ENCODE measurements around the gene ANTXR1.
"Not testable (repeated sequence)": the region's sequence is repeated elsewhere in the genome, so short reads cannot be mapped to it uniquely, and the experiment has no call there.

Gene ANTXR1

DNA sequence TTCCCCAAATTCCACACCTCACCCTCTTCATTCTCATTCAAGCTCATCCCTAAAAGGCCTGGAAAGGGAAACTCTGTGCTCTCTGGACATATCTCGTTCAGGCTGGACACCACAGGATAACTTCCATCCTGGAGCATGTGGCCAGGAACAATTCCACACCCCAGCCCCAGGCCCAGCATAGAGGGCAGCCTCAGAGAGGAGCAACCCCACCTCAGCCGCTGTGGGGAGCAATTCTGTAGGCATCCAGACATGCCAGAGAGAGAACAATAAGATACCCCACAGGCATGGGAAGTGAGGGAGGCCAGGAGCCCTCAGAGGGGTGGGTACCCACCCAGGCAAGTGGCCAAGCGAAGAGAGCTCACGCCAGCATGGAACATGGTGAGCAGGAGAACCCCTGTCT lies 230.7 kb downstream of the ANTXR1 start:
- DNase-seq, result no peak

GRCh38 chr2:69244882-69245281 lies 231.9 kb downstream of the ANTXR1 start:
- no peak for DNase-seq

DNA sequence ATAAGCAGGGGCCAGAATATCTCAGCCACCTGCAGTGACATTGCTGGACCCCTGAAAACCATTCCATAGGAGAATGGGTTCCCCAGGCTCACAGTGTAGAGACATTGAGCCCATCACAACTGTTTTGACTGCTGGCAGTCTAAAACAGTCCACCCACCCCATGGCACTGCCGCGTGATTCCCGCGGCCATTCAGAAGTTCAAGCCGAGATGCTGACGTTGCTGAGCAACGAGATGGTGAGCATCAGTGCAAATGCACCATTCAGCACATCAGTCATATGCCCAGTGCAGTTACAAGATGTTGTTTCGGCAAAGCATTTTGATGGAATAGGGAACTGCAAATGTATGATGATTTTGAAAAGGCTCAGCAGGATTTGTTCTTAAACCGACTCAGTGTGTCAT lies 234.6 kb downstream of the ANTXR1 start:
- DNase-seq, result no peak

DNA sequence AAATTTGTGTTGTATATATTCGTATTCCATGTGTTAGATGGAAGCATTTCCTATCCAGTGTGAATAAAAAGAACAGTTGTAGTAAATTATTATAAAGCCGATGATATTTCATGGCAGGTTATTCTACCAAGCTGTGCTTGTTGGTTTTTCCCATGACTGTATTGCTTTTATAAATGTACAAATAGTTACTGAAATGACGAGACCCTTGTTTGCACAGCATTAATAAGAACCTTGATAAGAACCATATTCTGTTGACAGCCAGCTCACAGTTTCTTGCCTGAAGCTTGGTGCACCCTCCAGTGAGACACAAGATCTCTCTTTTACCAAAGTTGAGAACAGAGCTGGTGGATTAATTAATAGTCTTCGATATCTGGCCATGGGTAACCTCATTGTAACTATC lies 235.3 kb downstream of the ANTXR1 start:
- no peak for DNase-seq

DNA sequence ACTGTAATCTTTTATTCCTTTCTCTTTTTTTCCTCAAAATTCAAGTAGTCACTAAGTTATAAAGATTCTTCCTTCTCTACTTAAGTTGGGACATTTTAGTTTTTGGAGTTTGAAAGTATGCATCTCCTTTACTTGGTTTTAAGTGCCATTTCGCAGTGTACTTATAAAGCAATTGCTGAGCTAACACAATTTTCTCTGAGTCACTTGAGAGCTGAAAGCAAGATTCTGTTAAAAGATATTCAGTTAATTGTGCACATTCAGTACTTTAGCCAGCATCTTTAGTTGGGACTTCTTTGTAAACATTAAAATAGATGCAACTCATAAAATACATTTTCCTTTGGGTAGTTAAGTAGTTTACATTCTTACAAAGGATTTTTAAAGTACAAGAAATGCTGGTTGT lies 238.0 kb downstream of the ANTXR1 start:
- no peak for DNase-seq

DNA sequence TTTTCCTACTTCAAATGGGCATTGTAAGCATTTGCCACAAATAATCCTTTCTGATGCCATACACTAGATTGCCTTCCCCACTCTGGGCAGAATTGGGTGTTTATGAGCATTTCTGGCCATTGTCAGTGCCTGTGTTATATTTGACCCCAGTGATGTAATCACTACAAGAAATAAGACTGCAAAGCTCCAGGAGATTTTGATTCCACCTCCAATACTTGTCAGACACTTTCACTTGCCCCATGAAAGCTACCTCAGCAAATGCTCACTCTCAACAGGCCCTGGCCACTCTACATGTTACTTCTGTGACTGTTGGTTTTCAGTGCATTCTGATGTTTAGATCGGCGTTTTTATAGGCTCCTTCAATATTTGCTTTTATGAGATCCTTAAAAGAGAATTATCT lies 239.0 kb downstream of the ANTXR1 start:
- no peak for DNase-seq

- no peak for DNase-seq
Measured at GRCh38 chr2:69253112-69253511, 240.1 kb downstream of the ANTXR1 start.

DNA sequence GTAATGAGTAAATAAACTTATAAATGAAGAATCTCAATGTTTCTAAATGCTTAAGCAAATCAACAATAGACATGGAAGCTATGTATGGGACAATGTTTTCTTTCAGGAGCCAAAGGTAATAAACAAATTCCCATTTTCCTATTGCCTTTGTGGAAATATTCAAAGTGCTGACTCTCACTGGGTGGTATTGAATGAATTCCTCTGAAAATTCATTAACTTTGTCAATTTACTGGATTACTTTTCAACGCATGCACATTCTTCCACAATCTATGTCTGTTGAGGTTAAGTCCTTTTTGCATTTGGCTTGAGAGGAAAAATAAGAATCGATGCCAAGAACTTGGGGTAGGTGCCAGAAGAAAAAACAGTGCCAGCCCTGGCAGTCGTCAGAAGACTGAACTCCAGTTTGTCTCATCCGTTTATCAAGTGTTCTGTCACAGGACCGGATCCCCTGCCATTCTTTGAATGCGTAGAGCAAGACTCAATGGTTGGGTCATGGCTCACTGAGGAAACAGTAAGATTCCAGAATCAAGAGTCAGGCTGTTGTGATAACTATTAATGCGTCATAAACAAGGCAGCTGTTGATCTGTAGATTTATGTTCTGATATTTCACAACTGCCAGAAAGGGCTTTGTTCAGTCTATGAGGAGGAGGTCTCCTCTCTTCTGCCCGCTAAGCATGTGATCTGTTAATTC lies 240.8 kb downstream of the ANTXR1 start:
- no peak for DNase-seq

DNA sequence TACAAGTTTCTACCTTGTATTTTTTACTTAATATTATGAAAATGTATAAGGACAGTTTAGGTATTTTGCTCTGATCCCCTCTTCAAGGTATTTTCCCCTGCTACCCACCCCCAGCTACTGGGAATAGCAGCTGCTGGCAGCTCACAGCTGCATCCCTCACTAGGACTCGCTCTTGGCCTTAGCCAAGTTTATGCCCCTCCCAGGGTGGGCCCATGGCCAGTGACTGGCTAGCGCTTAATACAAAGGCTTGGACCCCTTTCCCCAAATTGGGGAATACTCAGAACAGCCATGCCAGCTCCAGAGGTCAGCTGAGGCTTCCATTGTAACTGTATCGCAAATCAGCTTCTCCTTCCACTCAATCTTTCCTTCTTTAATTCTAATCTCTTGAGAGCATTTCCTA lies 242.8 kb downstream of the ANTXR1 start:
- DNase-seq, result no peak

- not testable (repeated sequence) for DNase-seq
Measured at GRCh38 chr2:69259994-69260591, 247.1 kb downstream of the ANTXR1 start.

DNA sequence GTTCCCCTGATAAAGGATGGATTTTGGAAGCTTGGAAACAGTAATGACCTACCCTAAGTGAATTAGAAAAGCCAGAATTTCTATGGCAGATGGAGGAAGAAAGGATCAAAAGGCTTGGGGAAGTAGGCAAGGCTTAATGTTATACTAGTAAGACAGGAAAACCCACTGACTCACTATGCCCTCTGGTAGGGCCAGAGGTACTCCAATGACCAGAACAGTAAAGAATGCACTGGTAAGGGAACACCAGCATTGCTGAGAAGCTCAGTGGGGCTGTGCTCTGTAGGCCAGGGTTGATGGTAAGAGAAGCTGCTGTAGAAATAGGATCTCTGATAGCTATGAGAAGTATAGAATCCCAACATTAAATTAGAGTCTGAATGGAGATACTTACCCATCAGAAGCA lies 247.7 kb downstream of the ANTXR1 start:
- no peak for DNase-seq

- DNase-seq, result no peak
Measured at GRCh38 chr2:69269330-69269729, 256.4 kb downstream of the ANTXR1 start.

DNA sequence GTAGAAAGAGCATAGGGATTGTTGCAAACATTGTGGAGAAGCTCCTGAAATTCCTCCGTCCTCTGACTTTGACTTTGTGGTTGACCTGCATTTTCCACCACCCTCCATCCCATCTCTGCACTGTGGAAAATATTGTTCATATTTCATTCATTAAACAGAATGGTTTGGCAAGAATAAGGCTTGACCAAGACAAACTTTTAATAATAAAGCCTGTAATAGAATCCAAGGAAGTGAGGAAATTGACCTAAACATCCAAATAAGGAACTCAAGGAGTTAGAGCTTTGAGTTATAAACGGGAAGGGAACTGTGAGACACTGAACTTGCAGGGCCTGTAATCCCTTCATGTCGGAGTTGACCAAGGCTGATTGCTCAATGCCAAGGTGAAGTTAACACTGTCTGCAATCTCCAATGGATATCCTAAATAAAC lies 258.9 kb downstream of the ANTXR1 start:
- no peak for DNase-seq

GRCh38 chr2:69272803-69273471 lies 260.0 kb downstream of the ANTXR1 start:
- no peak for DNase-seq

DNA sequence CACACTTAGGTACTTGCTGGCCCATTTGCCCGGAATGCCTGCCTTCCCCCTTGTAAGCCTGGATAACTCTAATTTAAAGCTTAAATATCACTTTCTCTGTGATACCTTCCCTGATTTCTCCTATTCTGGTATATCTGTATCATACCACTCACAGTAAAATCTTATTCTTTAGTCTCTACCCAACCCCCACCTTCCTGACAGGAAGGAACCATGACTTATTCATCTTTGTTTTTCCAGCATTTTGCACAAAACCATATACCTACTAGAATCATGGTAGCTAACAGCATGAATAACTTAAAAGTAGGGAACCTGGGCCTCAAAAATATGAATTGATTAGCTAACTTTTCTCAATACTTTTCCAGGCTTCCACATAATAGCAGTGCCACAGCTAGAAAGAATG lies 262.5 kb downstream of the ANTXR1 start:
- no peak for DNase-seq

GRCh38 chr2:69278366-69278765 lies 265.4 kb downstream of the ANTXR1 start:
- no peak for DNase-seq

DNA sequence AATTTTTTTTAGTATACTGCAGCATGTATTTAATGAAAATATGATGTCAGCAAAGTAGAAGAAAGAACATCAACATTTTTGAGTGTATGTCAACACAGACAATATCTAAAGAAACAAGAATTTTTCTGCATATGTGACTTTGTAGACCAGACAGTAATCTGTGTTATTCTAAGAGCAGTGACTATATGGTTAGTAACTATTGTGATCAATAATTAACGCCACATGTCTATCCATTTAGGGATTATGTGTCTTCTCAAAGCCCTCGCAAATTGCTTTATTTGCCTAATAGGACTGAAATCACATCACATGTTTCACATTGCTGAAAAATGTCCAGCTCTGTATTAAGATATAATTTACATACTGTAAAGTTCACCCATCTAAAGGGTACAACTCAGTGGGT lies 266.2 kb downstream of the ANTXR1 start:
- no peak for DNase-seq

DNA sequence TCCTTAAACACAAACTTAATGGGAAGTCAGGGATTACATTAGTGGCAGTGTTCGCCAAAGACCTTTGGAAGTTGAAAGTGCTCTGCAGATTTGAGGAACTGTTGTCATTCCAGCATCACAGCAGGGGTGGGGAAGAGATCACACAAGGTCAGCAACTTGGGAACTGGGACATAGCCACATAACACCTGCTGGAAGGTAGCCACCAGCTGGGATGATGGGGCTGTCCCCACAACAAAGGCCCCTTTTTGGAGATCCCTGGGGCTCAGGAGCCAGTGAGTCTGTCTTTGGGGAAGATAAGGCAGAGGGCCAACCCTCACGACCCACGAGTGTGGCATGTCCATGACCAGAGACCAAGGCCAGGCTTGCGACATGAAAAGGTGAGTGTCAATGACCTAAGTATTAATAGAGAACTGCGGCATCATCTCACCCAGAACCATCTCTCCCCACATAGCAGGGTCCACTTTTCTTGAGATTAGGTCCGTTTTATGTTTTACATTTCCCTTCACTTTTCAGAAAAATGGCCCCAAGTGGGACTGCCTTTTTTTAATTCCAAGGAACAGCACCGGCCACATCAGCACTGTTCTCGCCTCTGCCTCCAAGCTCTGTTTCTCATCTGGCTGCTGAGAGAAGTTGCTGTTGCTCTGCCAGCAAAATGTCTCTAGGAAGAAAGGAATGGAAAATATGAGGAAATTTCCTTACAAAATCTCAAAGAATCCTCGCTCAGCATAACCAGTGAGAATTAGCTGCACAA lies 267.1 kb downstream of the ANTXR1 start:
- DNase-seq, result no peak

- no peak for DNase-seq
Measured at GRCh38 chr2:69280796-69281412, 267.9 kb downstream of the ANTXR1 start.

- DNase-seq, result no peak
Measured at GRCh38 chr2:69285379-69285894, 272.5 kb downstream of the ANTXR1 start.

- no peak for DNase-seq
Measured at GRCh38 chr2:69287544-69287943, 274.6 kb downstream of the ANTXR1 start.

DNA sequence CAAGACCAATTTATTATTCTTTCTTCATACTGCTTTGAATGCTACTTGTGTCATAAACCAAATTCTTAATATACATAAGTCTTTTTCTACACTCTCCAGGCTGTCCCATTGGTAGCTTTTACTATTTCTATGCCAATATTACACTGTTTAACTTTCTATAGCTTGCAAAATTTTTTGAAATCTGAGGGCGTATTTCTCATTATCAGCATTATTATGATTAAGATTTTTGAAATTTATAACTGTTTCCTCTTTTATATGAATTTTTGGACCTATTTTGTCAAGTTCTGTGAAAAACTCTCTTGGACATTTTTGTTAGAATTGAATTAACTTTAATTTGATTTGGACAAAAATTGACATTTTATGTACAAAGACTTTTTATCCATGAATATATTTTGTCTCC lies 275.4 kb downstream of the ANTXR1 start:
- DNase-seq, result no peak

Measured in activated CD8-positive, alpha-beta memory T cell treated with anti-CD3 and anti-CD28 coated beads, Interleukin-2, amount 50 U/mL, for 4 hours (primary cell).